Activated effector memory CD4-positive, alpha-beta T cell treated with Interleukin-2 at 50 U/mL for 16 hours (primary cell): Measurements from ENCODE around the gene ZSCAN9.

Experiments
- DNase-seq: peaks from one replicate; pipeline ENCODE4 v3.0.0-alpha.2; 2020

Gene ZSCAN9

DNA sequence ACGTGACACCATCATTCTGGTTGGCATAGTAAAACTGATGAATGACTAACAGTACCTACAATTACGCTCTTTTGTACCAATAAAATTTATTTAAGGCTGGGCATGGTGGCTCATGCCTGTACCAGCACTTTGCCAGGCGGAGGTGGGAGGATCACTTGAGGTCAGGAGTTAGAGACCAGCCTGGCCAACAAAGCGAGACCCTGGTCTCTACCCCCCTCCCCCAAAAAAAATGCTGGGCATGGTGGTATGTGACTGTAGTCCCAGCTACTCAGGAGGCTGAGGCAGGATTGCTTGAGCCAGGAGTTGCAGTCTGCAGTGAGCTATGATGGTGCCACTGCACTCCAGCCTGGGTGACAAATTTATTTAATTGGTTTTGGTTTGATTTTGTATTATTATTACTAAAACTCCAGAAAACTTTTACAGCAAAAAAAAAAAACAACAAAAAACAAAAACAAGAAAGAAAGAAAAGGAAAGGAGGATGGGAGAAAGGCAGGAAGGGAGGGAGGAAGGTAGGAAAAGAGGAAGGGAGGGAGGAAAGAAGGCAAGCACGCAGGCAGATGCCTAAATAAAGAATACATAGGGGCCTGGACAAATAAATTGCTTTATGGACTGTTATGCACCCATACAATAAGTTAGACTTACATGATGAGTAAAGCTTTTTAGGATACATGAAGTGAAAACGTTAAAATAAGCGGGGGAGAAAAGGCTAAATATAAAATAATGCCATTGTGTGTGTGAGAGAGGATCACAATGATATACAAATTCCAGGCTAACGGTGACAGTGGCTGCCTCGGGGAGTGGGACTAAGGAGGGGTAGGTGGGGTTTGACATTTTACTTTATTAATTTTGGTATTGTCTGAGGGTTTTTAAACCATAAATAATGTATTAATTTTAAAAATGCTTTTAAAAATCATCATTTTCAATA lies 682 bp upstream of the ZSCAN9 start:
- DNase-seq: no peak

DNA sequence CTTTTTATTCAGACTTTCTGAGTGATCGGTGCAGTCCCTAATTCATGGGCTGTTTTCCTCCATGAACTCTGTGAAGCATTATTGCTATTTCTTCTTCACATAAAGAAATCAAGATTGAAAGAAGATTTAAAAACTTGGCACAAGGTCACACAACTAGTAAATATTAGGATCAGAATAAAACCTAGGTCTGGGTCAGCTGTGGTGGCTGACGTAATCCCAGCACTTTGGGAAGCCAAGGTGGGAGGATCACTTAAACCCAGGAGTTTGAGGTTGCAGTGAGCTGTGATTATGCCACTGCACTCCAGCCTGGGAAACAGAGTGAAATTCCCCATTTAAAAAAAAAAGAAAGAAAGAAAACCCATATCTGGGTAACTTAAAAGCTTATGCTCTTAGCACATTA lies 1.4 kb downstream of the ZSCAN9 start:
- no peak for DNase-seq

DNA sequence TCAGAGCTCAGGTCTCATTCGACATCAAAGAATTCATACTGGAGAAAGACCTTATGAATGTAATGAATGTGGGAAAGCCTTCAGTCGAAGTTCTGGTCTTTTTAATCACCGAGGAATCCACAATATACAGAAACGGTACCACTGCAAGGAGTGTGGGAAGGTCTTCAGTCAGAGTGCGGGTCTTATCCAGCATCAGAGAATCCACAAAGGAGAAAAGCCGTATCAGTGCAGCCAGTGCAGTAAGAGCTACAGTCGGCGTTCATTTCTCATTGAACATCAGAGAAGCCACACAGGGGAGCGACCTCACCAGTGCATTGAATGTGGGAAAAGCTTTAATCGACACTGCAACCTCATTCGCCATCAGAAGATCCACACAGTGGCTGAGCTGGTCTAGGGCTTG lies 7.7 kb downstream of the ZSCAN9 start:
- DNase-seq: no peak

DNA sequence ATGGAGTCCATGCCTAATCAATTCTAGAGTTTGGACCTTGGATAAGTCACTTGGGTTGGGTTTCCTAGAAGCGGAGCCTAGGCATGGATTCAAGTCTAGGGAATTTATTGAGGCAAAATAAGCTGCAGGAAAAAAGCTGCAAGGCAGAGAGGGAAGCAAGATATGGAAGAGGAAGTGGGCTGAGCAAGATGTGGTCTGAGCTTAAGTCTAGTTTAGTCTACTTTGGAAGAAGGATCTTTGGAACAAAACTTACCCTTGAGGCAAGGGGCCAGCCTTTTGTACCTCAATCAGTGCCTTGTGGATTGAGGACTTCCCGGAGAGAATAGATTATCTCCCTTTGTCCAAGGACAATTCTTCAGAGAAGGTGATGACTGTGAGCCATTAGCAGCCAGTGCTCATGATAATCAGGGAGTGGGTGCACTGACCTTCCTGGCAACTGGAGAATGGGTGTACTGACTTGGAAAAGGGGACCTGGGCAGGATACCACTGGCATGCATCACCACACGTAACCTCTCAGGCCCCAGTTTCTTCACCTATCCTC lies 10.9 kb downstream of the ZSCAN9 start:
- DNase-seq: no peak

DNA sequence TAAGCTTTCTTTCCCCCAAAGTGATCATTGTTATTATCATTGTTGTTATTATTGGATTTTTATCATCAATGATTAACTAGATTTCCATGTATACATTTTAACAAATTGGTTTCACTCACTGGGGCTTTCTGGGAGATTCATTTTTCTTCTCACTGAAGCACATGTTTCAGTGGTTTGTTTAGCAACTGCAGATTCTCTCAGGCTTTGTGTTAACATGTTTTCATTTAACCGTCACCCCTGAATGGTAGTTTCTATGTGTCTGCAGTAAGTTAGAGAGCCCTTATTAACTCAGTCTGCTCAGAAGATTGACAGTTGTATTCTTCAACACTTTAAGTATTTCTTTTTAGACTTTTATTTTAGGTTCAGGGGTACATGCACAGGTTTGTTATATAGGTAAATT lies 14.6 kb downstream of the ZSCAN9 start:
- DNase-seq: no peak

DNA sequence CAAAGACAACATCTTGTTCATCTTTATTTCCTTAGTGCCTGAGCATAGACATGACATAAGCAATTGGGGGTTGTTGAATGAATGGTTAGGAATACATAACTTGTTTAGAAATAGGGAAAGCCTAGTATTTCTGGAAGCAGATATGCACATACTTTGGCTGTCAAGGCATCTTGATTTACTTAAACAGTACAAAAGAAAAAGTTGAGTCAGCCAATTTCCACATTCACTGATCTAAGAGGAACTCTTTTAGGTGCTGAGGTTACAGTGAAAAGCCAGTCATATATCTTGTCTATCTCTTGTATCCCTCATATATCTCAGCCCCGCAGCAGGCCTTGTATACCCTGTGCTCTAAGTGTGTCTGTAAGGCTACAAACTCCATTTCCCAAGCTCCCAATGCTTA lies 15.4 kb downstream of the ZSCAN9 start:
- DNase-seq: no peak

DNA sequence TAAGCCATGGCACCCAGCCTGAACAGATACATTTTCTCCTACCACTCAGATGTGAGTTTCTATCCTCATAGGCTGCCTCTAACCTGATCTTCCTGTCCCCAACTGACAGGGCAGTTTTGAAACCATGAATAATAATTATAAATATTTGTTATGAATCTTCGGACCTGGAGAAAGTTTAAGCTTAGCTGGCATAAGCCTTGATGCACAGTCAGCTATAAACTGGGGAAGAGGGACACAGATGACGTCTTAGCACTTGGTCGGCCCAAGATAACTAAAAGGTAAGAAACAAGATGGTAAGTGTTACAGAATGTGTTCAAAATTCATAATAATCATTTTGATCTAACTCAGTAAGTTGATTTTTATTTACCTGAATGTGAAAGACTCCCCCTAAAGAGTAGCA lies 18.9 kb downstream of the ZSCAN9 start:
- DNase-seq: no peak

DNA sequence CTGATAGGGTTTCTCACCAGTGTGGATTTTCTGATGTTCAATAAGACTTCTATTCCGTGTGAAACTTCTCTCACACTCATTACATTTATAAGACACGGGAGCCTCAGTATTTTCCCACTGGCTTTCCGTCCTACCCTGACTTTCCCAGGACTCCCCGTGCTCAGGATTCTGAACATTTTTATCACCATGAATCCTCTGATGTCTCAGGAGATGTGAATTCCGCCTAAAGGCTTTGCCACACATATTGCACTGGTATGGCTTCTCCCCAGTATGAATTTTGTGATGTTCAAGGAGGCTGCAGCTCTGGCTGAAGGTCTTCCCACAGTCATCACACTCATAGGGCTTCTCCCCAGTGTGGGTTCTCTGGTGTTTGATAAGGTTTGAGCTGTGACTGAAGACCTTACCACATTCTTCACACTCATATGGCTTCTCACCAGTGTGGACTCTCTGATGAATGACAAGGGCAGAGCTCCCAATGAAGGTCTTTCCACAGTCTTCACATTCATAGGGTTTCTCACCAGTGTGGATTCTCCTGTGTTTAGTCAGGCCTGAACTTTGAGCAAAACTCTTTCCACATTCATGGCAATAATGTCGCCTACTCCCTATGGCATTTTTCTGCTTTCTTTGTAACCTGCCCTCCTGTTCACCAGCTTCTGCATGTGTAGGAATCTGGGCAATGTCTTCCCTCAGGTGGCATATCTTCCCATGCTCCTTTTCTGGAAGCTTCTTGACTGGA lies 20.3 kb downstream of the ZSCAN9 start:
- no peak for DNase-seq

DNA sequence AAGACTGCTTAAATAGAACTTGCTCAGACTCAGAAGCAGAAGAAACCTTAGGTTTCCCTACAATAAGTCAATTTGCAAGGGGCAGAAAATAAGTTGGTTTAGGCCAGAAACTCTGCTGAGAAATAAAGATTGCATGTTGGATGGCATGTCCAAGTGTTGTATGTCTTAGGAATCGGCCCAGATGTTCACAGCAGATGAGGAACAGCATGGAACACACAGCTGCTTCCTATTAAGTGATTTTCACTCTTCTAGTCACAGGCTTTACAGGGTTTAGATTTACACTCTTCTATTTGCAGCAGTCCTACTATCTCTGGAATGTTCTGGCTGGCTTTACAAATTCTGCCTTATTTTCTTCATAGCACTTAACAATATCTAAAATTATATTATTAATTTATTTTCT lies 23.8 kb downstream of the ZSCAN9 start:
- no peak for DNase-seq

DNA sequence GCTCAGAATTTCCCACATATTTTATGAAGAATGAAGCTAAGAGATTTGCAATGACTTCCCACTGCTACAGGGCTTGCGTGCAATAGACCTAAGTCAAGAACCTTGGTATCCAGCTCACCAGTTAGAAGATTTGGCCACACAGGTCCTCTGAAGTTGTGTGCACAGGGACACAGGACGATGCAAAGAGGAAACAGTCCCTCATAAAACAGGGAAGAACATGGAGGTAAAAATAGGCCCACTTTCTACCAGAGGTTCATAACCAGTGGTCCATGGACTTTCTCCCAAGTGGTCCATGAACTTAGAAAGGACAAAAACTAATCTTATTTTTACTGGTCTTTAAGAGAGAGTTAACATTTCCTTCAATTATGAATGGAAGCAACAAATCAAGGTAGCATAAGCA lies 25.7 kb downstream of the ZSCAN9 start:
- DNase-seq: no peak

DNA sequence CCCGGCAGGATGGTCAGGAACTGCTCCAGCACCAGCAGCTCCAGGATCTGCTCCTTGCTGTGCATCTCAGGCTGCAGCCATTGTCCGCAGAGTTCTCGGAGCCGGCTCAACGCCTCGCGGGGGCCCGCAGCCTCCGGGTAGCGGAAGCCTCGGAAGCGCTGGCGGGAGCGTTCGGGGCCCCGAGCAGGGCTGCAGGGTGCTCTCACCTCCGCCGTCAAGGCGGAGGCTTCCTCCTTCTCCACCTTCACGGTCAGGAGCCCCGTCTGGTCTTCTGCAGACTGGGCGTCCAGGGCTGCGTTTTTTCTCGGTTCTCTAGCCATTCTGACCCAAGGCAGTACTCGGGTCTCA lies 26.6 kb downstream of the ZSCAN9 start:
- no peak for DNase-seq

DNA sequence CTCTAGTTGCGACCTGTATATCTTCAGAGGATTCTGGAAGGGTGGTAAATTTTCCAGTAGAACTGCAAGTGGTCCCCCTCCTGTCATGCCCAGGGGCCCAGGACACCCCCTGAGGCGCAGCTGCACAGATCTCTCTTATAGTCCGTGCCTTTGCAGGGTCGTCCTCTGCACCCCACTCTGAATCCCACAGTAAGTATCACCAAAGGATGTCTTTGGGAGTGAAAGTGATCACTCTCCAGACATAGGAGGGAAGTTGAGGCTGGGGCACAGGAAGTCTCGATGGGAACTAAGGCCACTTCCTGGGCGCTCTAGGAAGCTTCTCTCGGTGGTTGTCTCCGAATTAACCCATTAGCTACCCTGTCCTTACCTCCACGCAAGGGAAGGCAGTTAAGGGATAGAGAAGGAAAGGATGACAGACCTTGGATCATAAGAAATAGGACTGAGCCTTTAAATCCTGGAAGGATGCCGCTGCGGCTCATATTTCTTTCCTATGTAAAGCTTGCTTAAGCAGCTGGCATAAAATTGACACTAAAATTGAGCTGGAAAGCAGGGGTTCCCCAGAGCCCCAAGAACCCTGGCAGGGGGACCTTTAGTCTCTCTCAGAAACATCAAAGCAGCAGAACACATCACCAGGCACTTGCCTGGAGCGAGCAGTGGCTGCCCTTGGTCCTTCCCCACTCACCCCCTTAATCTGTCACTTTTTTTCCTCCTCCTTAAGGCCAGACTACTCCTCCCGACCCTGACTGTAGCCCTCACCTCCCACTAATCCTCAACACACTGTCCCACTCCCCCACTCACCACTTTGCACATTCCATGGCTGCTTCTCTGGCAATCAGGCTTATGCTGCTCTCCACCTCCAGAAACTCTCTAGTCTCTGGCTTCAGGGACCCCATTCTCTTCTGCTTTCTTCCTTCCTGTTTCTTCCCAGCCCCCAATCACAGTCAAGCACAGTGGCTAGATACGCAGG lies 27.2 kb downstream of the ZSCAN9 start, which contains the start of gene ZKSCAN4:
Gene ZKSCAN4 (minus strand): TSS at position 261 of the 967 bp plus-strand sequence. CDS start 289 bp downstream, outside the sequence.
- peak; percentile 70 for DNase-seq

DNA sequence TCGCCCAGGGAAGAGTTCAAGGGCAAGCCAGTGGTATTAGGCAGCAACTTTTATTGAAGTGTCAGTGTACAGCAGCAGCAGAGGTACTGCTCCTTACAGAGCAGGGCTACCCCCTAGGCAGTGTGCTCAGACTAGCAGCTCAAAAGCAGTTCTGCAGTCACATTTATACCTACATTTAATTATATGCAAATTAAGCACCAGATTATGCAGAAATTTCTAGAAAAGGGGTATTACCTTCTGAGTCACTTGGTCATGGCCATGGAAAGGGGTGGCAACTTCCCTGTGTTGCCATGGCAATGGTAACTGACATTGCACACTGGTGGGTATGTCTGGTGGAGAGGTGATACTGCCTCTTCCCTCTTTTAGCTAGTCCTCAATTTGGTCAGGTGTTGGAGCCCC lies 29.0 kb downstream of the ZSCAN9 start:
- no peak for DNase-seq

DNA sequence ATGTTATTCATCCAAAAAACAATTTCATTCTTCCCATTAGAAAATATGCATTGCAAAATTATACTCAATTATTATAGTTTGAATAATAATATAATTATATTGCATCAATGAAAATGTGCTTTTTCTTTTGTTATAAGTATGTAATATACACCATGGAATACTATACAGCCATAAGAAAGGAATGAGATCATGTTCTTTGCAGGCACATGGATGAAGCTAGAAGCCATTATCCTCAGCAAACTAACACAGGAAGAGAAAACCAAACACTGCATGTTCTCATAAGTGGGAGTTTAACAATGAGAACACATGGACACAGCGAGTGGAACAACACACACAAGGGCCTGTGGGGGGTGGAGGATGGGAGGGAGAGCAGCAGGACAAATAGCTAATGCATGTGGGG lies 32.0 kb downstream of the ZSCAN9 start:
- no peak for DNase-seq

DNA sequence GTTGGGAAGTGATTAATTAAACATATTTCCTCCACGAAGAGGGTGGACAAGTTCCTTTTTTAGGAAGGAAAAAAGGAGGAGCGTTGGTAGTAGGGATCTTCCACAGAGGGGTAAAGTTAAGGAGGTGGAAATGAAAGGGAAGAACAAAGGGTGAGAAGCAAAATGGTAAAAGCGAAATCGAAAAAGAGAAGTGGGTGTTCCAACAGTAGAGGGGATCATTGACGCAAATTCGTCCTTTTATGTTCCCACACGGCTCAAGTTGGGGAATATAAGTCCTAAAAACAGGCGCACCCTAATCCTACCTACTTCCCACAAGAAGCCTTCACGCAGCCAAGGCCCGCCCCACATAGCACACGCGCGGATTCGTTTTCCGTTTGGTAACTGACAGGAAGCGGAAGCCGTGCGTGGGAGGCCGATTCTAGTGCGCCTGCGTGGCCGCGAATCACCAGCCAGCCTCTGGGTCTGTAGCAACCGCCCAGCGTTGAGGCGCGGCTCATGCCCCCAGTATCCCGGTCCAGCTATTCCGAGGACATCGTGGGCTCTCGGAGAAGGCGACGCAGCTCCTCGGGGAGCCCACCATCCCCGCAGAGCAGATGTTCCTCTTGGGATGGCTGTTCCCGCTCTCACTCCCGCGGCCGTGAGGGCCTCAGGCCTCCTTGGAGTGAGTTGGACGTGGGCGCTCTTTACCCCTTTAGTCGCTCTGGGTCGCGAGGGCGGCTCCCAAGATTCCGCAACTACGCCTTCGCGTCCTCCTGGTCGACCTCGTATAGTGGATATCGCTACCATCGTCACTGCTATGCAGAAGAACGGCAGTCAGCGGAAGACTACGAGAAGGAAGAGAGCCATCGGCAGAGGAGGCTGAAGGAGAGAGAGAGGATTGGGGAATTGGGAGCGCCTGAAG lies 34.1 kb downstream of the ZSCAN9 start, which contains the start of gene NKAPL:
Gene NKAPL (plus strand): TSS at position 421 of the 901 bp plus-strand sequence. CDS start 75 bp downstream, at position 496.
- DNase-seq: peak; percentile 22

DNA sequence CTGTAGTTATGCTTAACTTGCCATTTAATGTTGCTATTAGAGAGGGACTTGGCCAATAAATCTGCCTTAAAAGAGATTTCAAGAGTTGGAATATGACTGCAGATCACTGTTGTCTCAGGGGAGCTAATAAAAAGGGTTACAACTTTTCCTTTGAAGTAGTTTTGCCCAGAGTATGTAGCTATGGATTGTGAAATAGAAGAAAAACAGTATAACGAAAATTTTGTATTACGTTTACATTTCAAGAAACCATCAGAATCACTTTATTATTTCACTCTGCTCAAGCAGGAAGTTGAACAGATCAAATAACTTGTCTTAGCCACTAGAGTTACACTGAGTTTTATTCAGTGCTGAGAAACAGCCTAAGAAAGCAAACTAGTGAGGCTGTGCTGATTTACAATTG lies 38.8 kb downstream of the ZSCAN9 start:
- no peak for DNase-seq

DNA sequence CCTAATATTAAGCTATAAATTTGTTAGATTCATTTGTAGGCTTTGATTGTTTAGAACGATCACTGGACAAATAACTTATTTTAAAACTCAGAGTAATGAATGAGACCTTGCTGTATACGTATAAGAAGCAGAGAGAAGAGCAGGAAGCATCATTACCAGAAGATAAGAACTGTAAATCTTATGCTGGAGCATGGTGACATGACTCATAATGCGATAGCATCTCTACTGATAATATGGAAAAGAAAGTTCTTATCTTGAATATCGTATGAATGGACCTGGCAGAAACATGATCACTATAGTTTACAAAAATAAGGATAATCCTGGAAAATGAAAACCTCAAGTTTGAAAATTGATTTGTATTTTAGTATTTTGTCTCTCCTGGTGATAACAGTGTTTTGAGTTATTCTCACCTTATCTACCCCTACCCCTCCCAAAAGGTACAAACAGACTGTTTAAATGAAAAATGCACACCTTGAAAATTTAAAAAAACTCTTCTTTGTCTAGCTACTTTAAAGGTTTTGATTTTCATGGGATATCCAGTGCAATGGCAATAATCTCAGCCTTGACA lies 39.8 kb downstream of the ZSCAN9 start:
- DNase-seq: no peak

DNA sequence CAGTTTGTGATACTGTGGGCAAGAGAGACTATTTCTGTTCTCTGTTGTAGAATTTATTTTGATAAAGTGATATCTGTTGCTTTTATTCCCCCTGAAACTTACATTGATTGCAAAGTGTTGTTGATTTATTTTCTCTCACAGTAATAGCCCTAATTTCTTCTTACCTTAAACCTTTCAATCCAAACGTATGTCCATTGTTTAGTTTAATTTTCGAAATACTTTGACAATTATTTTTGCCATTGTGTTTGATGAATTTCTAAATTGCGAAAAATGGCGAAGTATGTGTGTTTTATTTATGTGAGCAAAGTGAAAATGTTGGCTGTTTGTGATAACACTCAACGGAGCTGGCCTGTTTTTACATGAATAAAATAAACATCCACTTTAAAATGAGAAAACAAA lies 41.5 kb downstream of the ZSCAN9 start:
- no peak for DNase-seq

DNA sequence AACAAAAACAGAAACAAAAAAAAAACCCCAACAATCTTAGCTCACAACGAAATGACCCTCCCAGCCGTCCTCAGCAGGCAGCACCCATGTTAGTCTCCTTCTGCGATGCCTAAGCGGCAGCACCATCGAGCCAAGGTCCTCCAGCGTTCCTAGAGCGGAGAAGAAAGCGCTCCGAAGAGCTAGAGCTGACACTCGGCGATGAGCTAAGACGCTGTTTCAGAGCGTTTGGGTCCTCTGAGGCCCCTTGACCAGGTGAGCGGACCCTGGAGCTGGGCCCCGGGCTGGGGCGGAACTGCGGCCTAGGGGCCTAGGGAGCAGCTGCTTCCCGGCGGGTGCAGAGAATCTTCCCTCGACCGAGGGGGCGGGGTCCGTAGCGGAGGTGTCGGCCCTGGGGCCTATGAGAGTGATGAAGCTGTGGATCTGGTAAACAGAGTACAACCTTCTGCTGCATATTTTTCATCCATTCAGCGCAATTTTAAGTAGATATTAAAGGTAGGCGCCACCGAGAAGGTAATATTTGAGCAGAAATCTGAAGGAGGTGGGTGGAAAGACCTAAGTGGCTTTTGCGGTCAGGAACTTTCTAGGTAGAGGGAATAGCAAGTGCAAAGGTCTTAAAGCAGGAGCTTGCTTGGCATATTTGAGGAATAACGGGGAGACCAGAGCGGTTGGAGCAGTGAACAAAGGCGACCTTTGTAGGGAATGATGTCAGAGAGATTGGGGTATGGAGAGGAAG lies 42.1 kb downstream of the ZSCAN9 start, which contains the start of gene ZSCAN26:
Gene ZSCAN26 (plus strand): TSS at position 182 of the 733 bp plus-strand sequence. CDS start 4,777 bp downstream, outside the sequence.
- DNase-seq: peak; percentile 85

DNA sequence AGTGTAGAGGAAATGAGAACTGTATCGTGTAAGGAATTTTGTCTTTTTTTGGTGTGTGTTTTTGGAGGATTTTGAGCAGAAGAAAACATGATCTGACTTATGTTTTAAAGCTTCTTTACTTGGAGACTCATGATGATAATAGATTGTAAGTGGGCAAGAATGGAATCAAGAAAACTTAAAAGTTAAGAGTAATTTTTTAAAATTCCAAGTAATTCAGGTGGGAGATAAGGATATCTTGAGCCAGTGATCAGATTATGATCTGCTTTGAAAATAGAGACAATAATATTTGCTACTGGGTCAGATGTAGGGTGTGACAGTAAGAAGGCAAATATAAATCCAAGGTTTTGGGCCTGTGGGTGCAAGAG lies 42.6 kb downstream of the ZSCAN9 start:
- DNase-seq: no peak
